SK-N-SH (cell line): ENCODE results near the gene FBXO27. TPM values are rescaled to one million over a fixed set of nuclear protein-coding genes. Genes with fewer than 3 reads are reported as not detected.

ENCODE experiments used
- CTCF ChIA-PET: fragments of 300-600, 350-600 bp; formaldehyde crosslinking; extraction: SDS; loops from one replicate; lab custom pipeline; 2021; lab: Yijun Ruan, JAX
- POLR2A ChIA-PET: fragments of 350-600 bp; sonication (Branson Sonifier 250); formaldehyde crosslinking; extraction: SDS; loops from one replicate; lab custom pipeline; 2020; ENCODE audit warnings: antibody characterized with exemption, inconsistent platforms; lab: Yijun Ruan, JAX
- DNase-seq: peaks from one replicate; pipeline ENCODE4 v3.0.0; 2012
- H2AFZ ChIP-seq: fragments of 200-600 bp; sonication (generic); 2 replicates; pipeline ENCODE4 v1.8.1; 2016; ENCODE audit warnings: antibody characterized with exemption, mild to moderate bottlenecking, low read depth
- H3F3A ChIP-seq: fragments of 200-600 bp; sonication (generic); replicated peaks from 2 replicates; pipeline ENCODE3; 2016; ENCODE audit warnings: antibody characterized with exemption, mild to moderate bottlenecking; ENCODE audit not compliant: insufficient read depth
- H3K27ac ChIP-seq, 2 experiments: fragments of 200-500 bp in 1 of 2; fragments of 200-600 bp in 1 of 2; sonication (Bioruptor generic) in 1 of 2; sonication (generic), shearing (Covaris generic) in 1 of 2; 2 replicates each; pipeline versions ENCODE4 v1.5.1 to v1.6.1; 2014 to 2016; ENCODE audit warnings: low read depth in 2 of 2, inconsistent platforms in 1 of 2, low read length in 1 of 2, mild to moderate bottlenecking in 1 of 2, mixed read lengths in 1 of 2
- H3K27me3 ChIP-seq: fragments of 200-600 bp; sonication (generic), shearing (Covaris generic); 2 replicates; pipeline ENCODE4 v1.6.1; 2016; ENCODE audit warnings: mixed run types; ENCODE audit not compliant: insufficient read depth
- H3K36me3 ChIP-seq, 2 experiments: fragments of 200-500 bp in 1 of 2; fragments of 200-600 bp in 1 of 2; sonication (Bioruptor generic) in 1 of 2; sonication (generic) in 1 of 2; replicated peaks in 1 of 2; 2 replicates each; pipeline versions ENCODE3 to v1.5.1; 2014 to 2016; ENCODE audit warnings: low read length in 1 of 2, mild to moderate bottlenecking in 1 of 2; ENCODE audit not compliant: insufficient read depth in 2 of 2, control insufficient read depth in 1 of 2
- H3K4me1 ChIP-seq, 2 experiments: fragments of 200-500 bp in 1 of 2; fragments of 200-600 bp in 1 of 2; sonication (Bioruptor generic) in 1 of 2; sonication (generic), shearing (Covaris generic) in 1 of 2; 2 replicates each; pipeline versions ENCODE4 v1.5.1 to v1.6.1; 2014 to 2016; ENCODE audit warnings: low read depth in 1 of 2, low read length in 1 of 2, mixed run types in 1 of 2; ENCODE audit not compliant: insufficient read depth in 2 of 2, control insufficient read depth in 1 of 2
- H3K4me2 ChIP-seq: fragments of 200-600 bp; sonication (generic), shearing (Covaris generic); 2 replicates; pipeline ENCODE4 v1.6.1; 2017; ENCODE audit warnings: mixed run types
- H3K4me3 ChIP-seq, 2 experiments: fragments of 200-500 bp in 1 of 2; fragments of 200-600 bp in 1 of 2; sonication (Bioruptor generic) in 1 of 2; sonication (generic), shearing (Covaris generic) in 1 of 2; 2 replicates each; pipeline versions ENCODE4 v1.5.1 to v1.8.1; 2014 to 2016; ENCODE audit warnings: low read depth in 2 of 2, inconsistent platforms in 1 of 2, low read length in 1 of 2, mild to moderate bottlenecking in 1 of 2, mixed read lengths in 1 of 2, moderate library complexity in 1 of 2
- H3K79me2 ChIP-seq: fragments of 200-600 bp; sonication (generic); 2 replicates; pipeline ENCODE4 v1.8.1; 2017; ENCODE audit warnings: mild to moderate bottlenecking; ENCODE audit not compliant: insufficient read depth
- H3K9ac ChIP-seq: fragments of 200-600 bp; sonication (generic); 2 replicates; pipeline ENCODE4 v1.6.1; 2017; ENCODE audit warnings: mixed run types
- H3K9me2 ChIP-seq: fragments of 200-600 bp; sonication (generic); 2 replicates; pipeline ENCODE4 v1.6.1; 2017; ENCODE audit warnings: mixed run types
- H3K9me3 ChIP-seq: fragments of 200-600 bp; sonication (generic); 2 replicates; pipeline ENCODE4 v1.6.1; 2017; ENCODE audit warnings: mixed run types, mild to moderate bottlenecking, moderate library complexity
- H4K20me1 ChIP-seq: fragments of 200-600 bp; sonication (generic); 2 replicates; pipeline ENCODE4 v1.6.1; 2017; ENCODE audit warnings: mild to moderate bottlenecking, mixed run types; ENCODE audit not compliant: insufficient read depth
- CHD2 ChIP-seq: fragments of 150-350 bp; IDR thresholded peaks from 2 replicates; pipeline ENCODE4 v1.6.1; 2018; ENCODE audit warnings: low read length; ENCODE audit not compliant: partially characterized antibody
- ELF1 ChIP-seq: IDR thresholded peaks from 2 replicates; pipeline ENCODE4 v1.4.0; 2012
- EP300 ChIP-seq, 2 experiments: IDR thresholded peaks; 2 replicates each; pipeline versions ENCODE4 v1.4.0 to v1.6.1; 2012; ENCODE audit warnings: borderline replicate concordance in 1 of 2, low read depth in 1 of 2, low read length in 1 of 2
- EZH2phosphoT487 ChIP-seq: fragments of 200-600 bp; sonication (generic); IDR thresholded peaks from 2 replicates; pipeline ENCODE4 v1.6.1; 2017; ENCODE audit warnings: low read depth, mixed run types, mild to moderate bottlenecking, antibody characterized with exemption, moderate library complexity, borderline replicate concordance
- FOSL2 ChIP-seq: IDR thresholded peaks from 2 replicates; pipeline ENCODE4 v1.4.0; 2012; ENCODE audit warnings: low read depth, mild to moderate bottlenecking, moderate library complexity, borderline replicate concordance
- GABPA ChIP-seq: IDR thresholded peaks from 2 replicates; pipeline ENCODE4 v1.4.0; 2012; ENCODE audit warnings: low read depth, mild to moderate bottlenecking
- JUND ChIP-seq: IDR thresholded peaks from 2 replicates; pipeline ENCODE4 v1.4.0; 2012
- MAX ChIP-seq: IDR thresholded peaks from 2 replicates; pipeline ENCODE4 v1.4.0; 2012; ENCODE audit warnings: low read depth
- MXI1 ChIP-seq: IDR thresholded peaks from 2 replicates; pipeline ENCODE4 v1.6.1; 2012; ENCODE audit warnings: mild to moderate bottlenecking, low read depth, low read length, improper control_type of control experiment
- NFIC ChIP-seq: IDR thresholded peaks from 2 replicates; pipeline ENCODE4 v1.4.0; 2012; ENCODE audit warnings: borderline replicate concordance
- POLR2AphosphoS5 ChIP-seq: IDR thresholded peaks from 2 replicates; pipeline ENCODE4 v1.6.1; 2012; ENCODE audit warnings: low read depth, low read length
- RAD21 ChIP-seq: IDR thresholded peaks from 2 replicates; pipeline ENCODE4 v1.6.1; 2012; ENCODE audit warnings: mild to moderate bottlenecking, low read length
- RCOR1 ChIP-seq: fragments of 150-350 bp; IDR thresholded peaks from 2 replicates; pipeline ENCODE4 v1.6.1; 2017; ENCODE audit warnings: antibody characterized with exemption, low read length
- RFX5 ChIP-seq: IDR thresholded peaks from 2 replicates; pipeline ENCODE4 v1.6.1; 2012; ENCODE audit warnings: mild to moderate bottlenecking, improper control_type of control experiment, low read length
- RXRA ChIP-seq: IDR thresholded peaks from 2 replicates; pipeline ENCODE4 v1.4.0; 2012; ENCODE audit warnings: low read depth, mild to moderate bottlenecking, borderline replicate concordance
- SMC3 ChIP-seq: IDR thresholded peaks from 2 replicates; pipeline ENCODE4 v1.6.1; 2012; ENCODE audit warnings: low read depth, low read length, improper control_type of control experiment
- TEAD4 ChIP-seq: IDR thresholded peaks from 2 replicates; pipeline ENCODE4 v1.4.0; 2012; ENCODE audit warnings: mild to moderate bottlenecking, borderline replicate concordance; ENCODE audit not compliant: insufficient read depth
- YY1 ChIP-seq: IDR thresholded peaks from 2 replicates; pipeline ENCODE4 v1.4.0; 2012; ENCODE audit warnings: low read depth, mild to moderate bottlenecking
- WGBS: methylation state at CpG from one replicate; pipeline ENCODE4 v1.1.6; 2017; ENCODE audit warnings: low lambda C conversion rate; 5-methylcytosine and 5-hydroxymethylcytosine counted together
- polyA plus RNA-seq, 3 experiments: library from polyadenylated mRNA; depleted of rRNA; stranded (reverse); fragments of >200 nt; gene quantifications; 2 replicates each; pipeline ENCODE4 v1.2.3, GENCODE V29; 2012
- TF ChIP-seq, protein P1 (sequence below): fragments of 200-600 bp; sonication (generic); IDR thresholded peaks from 2 replicates; pipeline ENCODE4 v1.6.1; 2017; ENCODE audit warnings: antibody characterized with exemption, mild to moderate bottlenecking, moderate library complexity
- TF ChIP-seq, protein P2 (sequence below): IDR thresholded peaks from 2 replicates; pipeline ENCODE4; 2012
- TF ChIP-seq, protein P3 (sequence below): fragments of 150-350 bp; IDR thresholded peaks from 2 replicates; pipeline ENCODE4 v1.6.1; 2017; ENCODE audit warnings: antibody characterized with exemption, low read length, low read depth, borderline replicate concordance
- TF ChIP-seq, protein P4 (sequence below): fragments of 150-350 bp; IDR thresholded peaks from 2 replicates; pipeline ENCODE4 v1.6.1; 2016; ENCODE audit warnings: mild to moderate bottlenecking, low read depth, low read length

The FBXO27 gene
- polyA plus RNA-seq, 1 of the 3 experiments (the other 2 are of a cell fraction): 5.8 TPM

GRCh38 chr19:39031368-39032062 is 834 bp downstream of the FBXO27 start (continued):
- TF ChIP-seq, protein P1, sequence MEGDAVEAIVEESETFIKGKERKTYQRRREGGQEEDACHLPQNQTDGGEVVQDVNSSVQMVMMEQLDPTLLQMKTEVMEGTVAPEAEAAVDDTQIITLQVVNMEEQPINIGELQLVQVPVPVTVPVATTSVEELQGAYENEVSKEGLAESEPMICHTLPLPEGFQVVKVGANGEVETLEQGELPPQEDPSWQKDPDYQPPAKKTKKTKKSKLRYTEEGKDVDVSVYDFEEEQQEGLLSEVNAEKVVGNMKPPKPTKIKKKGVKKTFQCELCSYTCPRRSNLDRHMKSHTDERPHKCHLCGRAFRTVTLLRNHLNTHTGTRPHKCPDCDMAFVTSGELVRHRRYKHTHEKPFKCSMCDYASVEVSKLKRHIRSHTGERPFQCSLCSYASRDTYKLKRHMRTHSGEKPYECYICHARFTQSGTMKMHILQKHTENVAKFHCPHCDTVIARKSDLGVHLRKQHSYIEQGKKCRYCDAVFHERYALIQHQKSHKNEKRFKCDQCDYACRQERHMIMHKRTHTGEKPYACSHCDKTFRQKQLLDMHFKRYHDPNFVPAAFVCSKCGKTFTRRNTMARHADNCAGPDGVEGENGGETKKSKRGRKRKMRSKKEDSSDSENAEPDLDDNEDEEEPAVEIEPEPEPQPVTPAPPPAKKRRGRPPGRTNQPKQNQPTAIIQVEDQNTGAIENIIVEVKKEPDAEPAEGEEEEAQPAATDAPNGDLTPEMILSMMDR: no peak
- no peak for TF ChIP-seq NFIC
- peak; percentile 43; the same call in 1 of the 2 replicates for TF ChIP-seq GABPA
- TF ChIP-seq, protein P2, sequence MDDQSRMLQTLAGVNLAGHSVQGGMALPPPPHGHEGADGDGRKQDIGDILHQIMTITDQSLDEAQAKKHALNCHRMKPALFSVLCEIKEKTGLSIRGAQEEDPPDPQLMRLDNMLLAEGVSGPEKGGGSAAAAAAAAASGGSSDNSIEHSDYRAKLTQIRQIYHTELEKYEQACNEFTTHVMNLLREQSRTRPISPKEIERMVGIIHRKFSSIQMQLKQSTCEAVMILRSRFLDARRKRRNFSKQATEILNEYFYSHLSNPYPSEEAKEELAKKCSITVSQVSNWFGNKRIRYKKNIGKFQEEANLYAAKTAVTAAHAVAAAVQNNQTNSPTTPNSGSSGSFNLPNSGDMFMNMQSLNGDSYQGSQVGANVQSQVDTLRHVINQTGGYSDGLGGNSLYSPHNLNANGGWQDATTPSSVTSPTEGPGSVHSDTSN: 0 out of 2 replicates have a peak, but pooled peaks have one; percentile 19
- peak; percentile 66 for TF ChIP-seq POLR2AphosphoS5
- TF ChIP-seq, all 33 proteins: peak for 8

DNA sequence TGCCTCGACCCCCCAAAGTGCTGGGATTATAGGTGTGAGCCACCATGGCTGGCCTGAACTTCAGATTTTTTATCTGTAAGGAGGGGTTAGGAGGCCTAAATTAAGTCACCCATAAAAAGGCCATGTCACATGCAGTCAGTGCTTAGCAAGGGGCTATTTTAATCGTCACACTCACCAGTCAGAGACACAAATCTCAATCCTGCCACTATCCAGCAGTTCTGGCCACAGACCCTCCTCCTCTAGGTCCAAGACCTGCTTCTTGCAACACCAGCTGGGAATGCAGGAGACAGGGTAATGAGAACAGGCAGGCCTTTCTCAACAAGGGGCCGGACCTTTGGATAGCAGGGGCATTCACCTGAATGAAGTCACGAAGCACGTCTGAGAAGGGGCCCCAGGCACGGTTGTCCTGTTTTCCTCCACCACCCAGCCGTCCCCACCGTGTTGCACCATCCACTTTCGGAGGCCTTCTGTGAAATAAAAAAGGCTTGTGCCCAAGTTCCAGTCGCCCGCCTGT is 1.4 kb downstream of the FBXO27 start:
- H3K9me3 ChIP-seq: no peaks in the 10 kb centered on the region
- no peaks in the 10 kb centered on the region for H3K9me2 ChIP-seq
- no peaks in the 10 kb centered on the region for H3K79me2 ChIP-seq
- H3K4me1 ChIP-seq: peaks cover 0 to 3% of the 10 kb centered on the region in 2 experiments; a peak in 1 of 4 replicates
- TF ChIP-seq, protein P3, sequence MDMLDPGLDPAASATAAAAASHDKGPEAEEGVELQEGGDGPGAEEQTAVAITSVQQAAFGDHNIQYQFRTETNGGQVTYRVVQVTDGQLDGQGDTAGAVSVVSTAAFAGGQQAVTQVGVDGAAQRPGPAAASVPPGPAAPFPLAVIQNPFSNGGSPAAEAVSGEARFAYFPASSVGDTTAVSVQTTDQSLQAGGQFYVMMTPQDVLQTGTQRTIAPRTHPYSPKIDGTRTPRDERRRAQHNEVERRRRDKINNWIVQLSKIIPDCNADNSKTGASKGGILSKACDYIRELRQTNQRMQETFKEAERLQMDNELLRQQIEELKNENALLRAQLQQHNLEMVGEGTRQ: no peak
- TF ChIP-seq CHD2 (no peak), RAD21 (no peak), JUND (no peak), TEAD4 (no peak), EZH2phosphoT487 (no peak), EP300 (IDR thresholded peaks at IDR 0.05; ENCODE audit: borderline replicate concordance in 1 of 2, low read depth in 1 of 2, low read length in 1 of 2) (no peak), SMC3 (no peak), YY1 (no peak), RXRA (no peak), ELF1 (no peak), RCOR1 (no peak), MAX (no peak), RFX5 (no peak), MXI1 (no peak), FOSL2 (no peak)
- TF ChIP-seq, protein P2: no peak
- TF ChIP-seq, protein P4, sequence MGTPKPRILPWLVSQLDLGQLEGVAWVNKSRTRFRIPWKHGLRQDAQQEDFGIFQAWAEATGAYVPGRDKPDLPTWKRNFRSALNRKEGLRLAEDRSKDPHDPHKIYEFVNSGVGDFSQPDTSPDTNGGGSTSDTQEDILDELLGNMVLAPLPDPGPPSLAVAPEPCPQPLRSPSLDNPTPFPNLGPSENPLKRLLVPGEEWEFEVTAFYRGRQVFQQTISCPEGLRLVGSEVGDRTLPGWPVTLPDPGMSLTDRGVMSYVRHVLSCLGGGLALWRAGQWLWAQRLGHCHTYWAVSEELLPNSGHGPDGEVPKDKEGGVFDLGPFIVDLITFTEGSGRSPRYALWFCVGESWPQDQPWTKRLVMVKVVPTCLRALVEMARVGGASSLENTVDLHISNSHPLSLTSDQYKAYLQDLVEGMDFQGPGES: no peak
- TF ChIP-seq, protein P1: no peak
- peak overlapping the region; percentile 60 to 68 for H3K4me3 ChIP-seq
- H3K27ac ChIP-seq: no peak overlapping the region; a peak in 1 of 4 replicates
- ChIA-PET POLR2A (no interaction called here), CTCF (interaction anchor here (0.9 to 2.1 kb wide), 3 partner anchors 21 to 297 kb away, joined by 3 to 7 read pairs (median 4); partner anchors contain the start of gene FBXO17)
- H3K9ac ChIP-seq: no peak overlapping the region
- H3K4me2 ChIP-seq: peak overlapping the region; percentile 97
- H3F3A ChIP-seq: no peaks in the 10 kb centered on the region
- no peak overlapping the region for H2AFZ ChIP-seq
- H4K20me1 ChIP-seq: no peaks in the 10 kb centered on the region
- WGBS: 50% methylated on average over 6 of the region's 11 CpGs
- H3K36me3 ChIP-seq: no peaks in the 10 kb centered on the region
- no peaks in the 10 kb centered on the region for H3K27me3 ChIP-seq
- DNase-seq: no peak
